Naive thymus-derived CD4-positive, alpha-beta T cell (primary cell): Measurements from ENCODE around the gene MFN2. TPM values are rescaled to one million over a fixed set of nuclear protein-coding genes. Genes with fewer than 3 reads are reported as not detected.
A peak's percentile ranks its signal among the peaks of the same experiment; 100 is the strongest.

ENCODE experiments used
- ATAC-seq: fragments of 150-1000 bp; cut with Tn5 transposase; 2 replicates; pipeline ENCODE4 v1.10.0; 2021; ENCODE audit warnings: mild to moderate bottlenecking, moderate library complexity
- CTCF ChIA-PET: fragments of 350-600 bp; sonication (Branson Sonifier 250); formaldehyde crosslinking; loops from one replicate; lab custom pipeline; 2021; ENCODE audit warnings: antibody characterized with exemption; lab: Charles Lee
- POLR2A ChIA-PET: fragments of 350-600 bp; sonication (Branson Sonifier 250); formaldehyde crosslinking; loops from one replicate; lab custom pipeline; 2021; ENCODE audit warnings: antibody characterized with exemption, inconsistent platforms; lab: Charles Lee
- DNase-seq, 9 donors: peaks; one replicate each; pipeline versions ENCODE4 v3.0.0 to v3.0.0-alpha.2; 2020 to 2022; ENCODE audit warnings: mixed read lengths in 1 of 9
- H3K27ac ChIP-seq: one replicate; pipeline ENCODE4 v1.7.0; 2013; ENCODE audit warnings: mild to moderate bottlenecking, low read depth, low read length, moderate library complexity
- H3K27me3 ChIP-seq, 2 donors: one replicate each; pipeline ENCODE4 v1.7.0; 2013; ENCODE audit warnings: low read length in 2 of 2, mild to moderate bottlenecking in 2 of 2, moderate library complexity in 2 of 2; ENCODE audit not compliant: control insufficient read depth in 2 of 2, insufficient read depth in 2 of 2
- H3K36me3 ChIP-seq, 3 experiments: 1 replicate in 2 of 3; 2 replicates in 1 of 3; pipeline ENCODE4 v1.7.0; 2013; ENCODE audit warnings: low read length in 3 of 3, mild to moderate bottlenecking in 3 of 3, moderate library complexity in 1 of 3; ENCODE audit not compliant: insufficient read depth in 3 of 3, control insufficient read depth in 2 of 3
- H3K4me1 ChIP-seq, 2 donors: one replicate each; pipeline ENCODE4 v1.7.0; 2013; ENCODE audit warnings: low read length in 2 of 2, mild to moderate bottlenecking in 2 of 2, moderate library complexity in 1 of 2; ENCODE audit not compliant: control insufficient read depth in 2 of 2, insufficient read depth in 2 of 2
- H3K4me3 ChIP-seq: 2 replicates; pipeline ENCODE4 v1.7.0; 2013; ENCODE audit warnings: mild to moderate bottlenecking, low read length
- H3K9me3 ChIP-seq, 3 experiments: 1 replicate in 2 of 3; 2 replicates in 1 of 3; pipeline ENCODE4 v1.7.0; 2013; ENCODE audit warnings: low read length in 3 of 3; ENCODE audit not compliant: control insufficient read depth in 2 of 3
- H3K27ac Mint-ChIP-seq, 9 donors: one replicate each; pipeline ENCODE4 v1.8.0; 2020 to 2022; ENCODE audit warnings: mixed read lengths in 9 of 9, mild to moderate bottlenecking in 8 of 9, moderate library complexity in 5 of 9, inconsistent platforms in 2 of 9
- H3K27me3 Mint-ChIP-seq, 5 donors: one replicate each; pipeline ENCODE4 v1.8.0; 2021 to 2022; ENCODE audit warnings: mixed read lengths in 5 of 5, mild to moderate bottlenecking in 1 of 5
- H3K36me3 Mint-ChIP-seq, 5 donors: one replicate each; pipeline ENCODE4 v1.8.0; 2020 to 2022; ENCODE audit warnings: mixed read lengths in 5 of 5, mild to moderate bottlenecking in 3 of 5, inconsistent platforms in 1 of 5
- H3K4me1 Mint-ChIP-seq, 7 donors: one replicate each; pipeline ENCODE4 v1.8.0; 2020 to 2022; ENCODE audit warnings: mixed read lengths in 7 of 7, mild to moderate bottlenecking in 3 of 7, inconsistent platforms in 1 of 7
- H3K4me3 Mint-ChIP-seq, 10 donors: one replicate each; pipeline ENCODE4 v1.8.0; 2020 to 2022; ENCODE audit warnings: mild to moderate bottlenecking in 10 of 10, mixed read lengths in 10 of 10, moderate library complexity in 6 of 10, inconsistent platforms in 2 of 10
- H3K9me3 Mint-ChIP-seq, 11 donors: one replicate each; pipeline ENCODE4 v1.8.0; 2020 to 2022; ENCODE audit warnings: mixed read lengths in 11 of 11, mild to moderate bottlenecking in 4 of 11, inconsistent platforms in 1 of 11, moderate library complexity in 1 of 11
- intact Hi-C, 2 donors: fragments of 100-400 bp; cut with micrococcal nuclease; formaldehyde crosslinking; loops; one replicate each; pipeline ENCODE4 v1.15.1; 2023
- polyA plus RNA-seq, 2 donors: library from polyadenylated mRNA; unstranded; fragments of 300-500 nt; fragmentation: Illumina TruSeq; gene quantifications; one replicate each; pipeline ENCODE4 v1.2.3, GENCODE V29; 2021
- total RNA-seq, 6 experiments: library from RNA in 5 of 6; stranded (reverse) in 5 of 6; gene quantifications; 1 replicate in 5 of 6; 2 replicates in 1 of 6; pipeline ENCODE4 v1.2.3 and lab custom pipeline; 2021 to 2026

MFN2 gene
- total and polyA plus RNA-seq, 7 experiments from 2014 or later = 29.5 to 58.6 (median 42.8) TPM

DNA sequence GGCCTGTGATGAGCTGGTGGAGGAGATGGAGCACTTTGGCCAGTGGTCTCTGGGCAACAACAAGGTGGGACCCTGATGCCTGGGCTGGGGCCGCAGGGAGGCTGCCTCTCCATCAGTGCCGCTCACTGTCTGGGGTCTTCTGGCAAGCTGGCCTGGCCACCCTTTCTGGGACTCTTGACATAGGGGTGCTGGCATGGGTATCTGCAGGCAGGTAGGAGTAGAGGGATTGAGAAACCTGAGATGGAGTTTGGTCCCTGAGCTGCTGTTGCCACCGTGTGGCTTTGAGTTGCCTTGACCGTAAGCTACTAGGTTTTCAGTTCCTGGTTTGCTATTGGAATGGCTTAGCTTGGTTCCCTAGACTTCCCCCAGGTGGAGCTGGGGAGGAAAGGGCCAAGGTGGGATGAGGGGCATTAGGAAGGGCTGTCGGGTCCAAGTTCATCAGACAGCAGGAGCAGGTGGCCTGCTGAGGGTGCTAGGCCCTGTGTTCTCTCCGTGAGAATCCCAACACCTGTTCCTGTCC is 13.2 kb upstream of the MFN2 start:
- Histone ChIP-seq H3K27me3 (no peaks in the 10 kb centered on the region), H3K27ac (no peak overlapping the region), H3K36me3 (no peaks in the 10 kb centered on the region), H3K9me3 (no peaks in the 10 kb centered on the region), H3K4me1 (no peaks in the 10 kb centered on the region), H3K4me3 (no peak overlapping the region)
- H3K4me3 Mint-ChIP-seq = no peak overlapping the region
- H3K36me3 Mint-ChIP-seq = peaks cover 0 to 8% (median 0%) of the 10 kb centered on the region in 5 donors
- no peaks in the 10 kb centered on the region for H3K27me3 Mint-ChIP-seq
- ChIA-PET POLR2A (interaction anchor here (1.1 kb wide), 1 partner anchor 57 kb away, joined by 4 read pairs; no protein-coding TSS in a partner anchor), CTCF (no interaction called here)
- peak overlapping the region in 1 of 9 donors; percentile 30 for H3K27ac Mint-ChIP-seq
- intact Hi-C loops = loop anchor here in 1 of 2 donors (1.0 kb wide), 1 partner anchor 129 kb away; no protein-coding TSS in a partner anchor
- H3K4me1 Mint-ChIP-seq = peaks cover 0 to 8% (median 0%) of the 10 kb centered on the region in 7 donors
- DNase-seq (peak in 1 of 9 donors; percentile 14), ATAC-seq (peak; percentile 42)
- H3K9me3 Mint-ChIP-seq = no peaks in the 10 kb centered on the region

GRCh38 chr1:11970441-11971185 is 9.6 kb upstream of the MFN2 start:
- H3K4me3 Mint-ChIP-seq = no peak overlapping the region
- POLR2A ChIA-PET = interaction anchor here (0.6 kb wide), 1 partner anchor 7 kb away, joined by 4 read pairs; no protein-coding TSS in a partner anchor
- Histone ChIP-seq H3K9me3 (no peaks in the 10 kb centered on the region), H3K4me3 (no peak overlapping the region), H3K36me3 (no peaks in the 10 kb centered on the region), H3K27me3 (no peaks in the 10 kb centered on the region), H3K27ac (no peak overlapping the region), H3K4me1 (no peaks in the 10 kb centered on the region)
- intact Hi-C loops = no loop called here
- ATAC-seq (no peak), DNase-seq (no peak)
- CTCF ChIA-PET = no interaction called here
- H3K27me3 Mint-ChIP-seq = no peaks in the 10 kb centered on the region
- no peak overlapping the region for H3K27ac Mint-ChIP-seq
- H3K9me3 Mint-ChIP-seq = no peaks in the 10 kb centered on the region
- peaks cover 0 to 36% (median 0%) of the 10 kb centered on the region in 7 donors for H3K4me1 Mint-ChIP-seq
- peaks cover 0 to 15% (median 0%) of the 10 kb centered on the region in 5 donors for H3K36me3 Mint-ChIP-seq

DNA sequence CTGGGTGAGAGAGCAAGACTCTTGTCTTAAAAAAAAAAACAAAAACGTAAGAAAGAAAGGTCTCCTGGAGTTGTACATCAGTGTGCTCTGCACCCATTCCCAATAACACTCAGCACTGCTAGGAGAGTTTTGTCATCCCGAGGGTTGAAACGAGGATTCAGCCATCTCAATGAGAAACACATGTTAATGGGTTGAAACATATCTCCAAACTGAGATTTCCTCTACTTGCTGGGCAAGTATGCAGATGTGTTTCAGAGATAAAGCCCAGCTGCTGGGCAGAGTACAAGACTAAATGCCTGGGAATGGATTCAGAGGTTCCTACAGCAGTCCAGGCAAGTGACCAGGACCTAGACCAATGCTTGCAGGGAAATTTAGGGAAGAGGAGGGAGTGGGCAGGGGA is 2.6 kb upstream of the MFN2 start:
- DNase-seq (no peak), ATAC-seq (no peak)
- Histone ChIP-seq H3K9me3 (no peaks in the 10 kb centered on the region), H3K36me3 (peaks cover 0 to 16% (median 0%) of the 10 kb centered on the region in 3 experiments), H3K27me3 (no peaks in the 10 kb centered on the region), H3K4me3 (no peak overlapping the region), H3K4me1 (peaks cover 9 to 22% of the 10 kb centered on the region in 2 donors), H3K27ac (no peak overlapping the region)
- H3K4me1 Mint-ChIP-seq = peaks cover 22 to 41% (median 27%) of the 10 kb centered on the region in 7 donors
- H3K9me3 Mint-ChIP-seq = no peaks in the 10 kb centered on the region
- peaks cover 0 to 14% (median 4%) of the 10 kb centered on the region in 5 donors for H3K36me3 Mint-ChIP-seq
- CTCF ChIA-PET = no interaction called here
- no peaks in the 10 kb centered on the region for H3K27me3 Mint-ChIP-seq
- peak overlapping the region in 6 of 10 donors; percentile 6 to 61 (median 28) for H3K4me3 Mint-ChIP-seq
- intact Hi-C loops = no loop called here
- POLR2A ChIA-PET = interaction anchor here (0.7 to 4.9 kb wide), 2 partner anchors 7 to 69 kb away, joined by 4 to 83 read pairs; no protein-coding TSS in a partner anchor
- peak overlapping the region in 2 of 9 donors; percentile 41 to 49 for H3K27ac Mint-ChIP-seq

DNA sequence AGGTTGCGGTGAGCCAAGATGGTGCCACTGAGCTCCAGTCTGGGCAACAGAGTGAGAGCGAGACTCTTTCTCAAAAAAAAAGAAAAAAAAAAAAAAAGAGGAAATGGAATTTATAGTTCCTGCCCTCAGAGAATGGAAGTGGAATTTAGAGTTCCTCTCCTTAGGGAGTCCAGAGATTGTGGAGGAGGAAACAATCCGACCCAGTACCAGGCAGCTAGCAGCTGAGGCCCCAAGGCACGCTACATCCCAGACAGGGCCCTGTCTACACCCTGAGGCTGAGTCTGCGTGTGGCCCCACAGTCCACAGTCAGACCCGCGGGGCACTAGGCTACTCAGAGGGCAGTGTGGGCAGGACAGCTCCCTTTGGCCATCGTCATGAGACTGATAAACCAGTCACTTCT is 1.9 kb upstream of the MFN2 start:
- H3K4me1 ChIP-seq = peaks cover 9 to 22% of the 10 kb centered on the region in 2 donors
- POLR2A ChIA-PET = interaction anchor here (0.7 to 4.9 kb wide), 2 partner anchors 8 to 70 kb away, joined by 4 to 83 read pairs; no protein-coding TSS in a partner anchor
- Mint-ChIP-seq H3K4me1 (peaks cover 21 to 35% (median 28%) of the 10 kb centered on the region in 7 donors), H3K9me3 (no peaks in the 10 kb centered on the region), H3K27me3 (no peaks in the 10 kb centered on the region), H3K27ac (no peak overlapping the region), H3K4me3 (peak overlapping the region in 1 of 10 donors; percentile 57), H3K36me3 (peaks cover 0 to 10% (median 4%) of the 10 kb centered on the region in 5 donors)
- no peaks in the 10 kb centered on the region for H3K27me3 ChIP-seq
- CTCF ChIA-PET = no interaction called here
- no peak overlapping the region for H3K4me3 ChIP-seq
- H3K27ac ChIP-seq = no peak overlapping the region
- ATAC-seq (no peak), DNase-seq (no peak)
- intact Hi-C loops = no loop called here
- peaks cover 0 to 21% (median 0%) of the 10 kb centered on the region in 3 experiments for H3K36me3 ChIP-seq
- H3K9me3 ChIP-seq = no peaks in the 10 kb centered on the region

- DNase-seq = no peak
- H3K4me1 ChIP-seq = peaks cover 9 to 22% of the 10 kb centered on the region in 2 donors
- intact Hi-C loops = no loop called here
- Mint-ChIP-seq H3K36me3 (peaks cover 0 to 12% (median 8%) of the 10 kb centered on the region in 5 donors), H3K4me1 (peaks cover 25 to 41% (median 36%) of the 10 kb centered on the region in 7 donors), H3K27ac (peak overlapping the region; percentile 85 to 98 (median 93)), H3K4me3 (peak overlapping the region; percentile 80 to 99 (median 90)), H3K9me3 (no peaks in the 10 kb centered on the region), H3K27me3 (no peaks in the 10 kb centered on the region)
- peaks cover 0 to 30% (median 0%) of the 10 kb centered on the region in 3 experiments for H3K36me3 ChIP-seq
- peak overlapping the region; percentile 98 for H3K27ac ChIP-seq
- H3K9me3 ChIP-seq = no peaks in the 10 kb centered on the region
- CTCF ChIA-PET = no interaction called here
- POLR2A ChIA-PET = interaction anchor here (0.8 to 4.9 kb wide), 8 partner anchors 40 to 231 kb away, joined by 3 to 83 read pairs (median 4); partner anchors contain the start of genes CLCN6, MIIP and MTHFR
- H3K4me3 ChIP-seq = peak overlapping the region; percentile 88
- no peak for ATAC-seq
- no peaks in the 10 kb centered on the region for H3K27me3 ChIP-seq
Measured at GRCh38 chr1:11979028-11979850, 1.0 kb upstream of the MFN2 start.

DNA sequence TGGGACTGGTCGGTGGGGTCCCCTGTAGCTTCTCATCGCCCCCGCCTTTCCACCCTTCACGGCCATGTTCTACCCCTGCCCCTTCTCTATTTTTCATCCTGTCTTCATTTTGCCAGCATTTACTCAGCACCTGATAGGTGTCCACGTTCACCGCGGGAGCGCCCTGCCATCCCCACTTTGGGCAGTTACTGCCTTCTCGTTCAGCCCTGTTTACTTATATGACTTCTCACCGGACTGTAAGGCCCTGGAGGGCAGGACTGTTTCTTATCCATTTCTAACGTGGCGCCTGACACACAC is 380 bp downstream of the MFN2 start:
- intact Hi-C loops = loop anchor here (1.0 to 2.0 kb wide), 8 partner anchors 39 to 177 kb away; partner anchors contain the start of genes KIAA2013 (in 2 of the 2), MIIP (in 2 of the 2), PLOD1 (in 2 of the 2) and CLCN6 (in 1 of the 2)
- DNase-seq (no peak), ATAC-seq (no peak)
- H3K36me3 ChIP-seq = peaks cover 0 to 44% (median 0%) of the 10 kb centered on the region in 3 experiments
- CTCF ChIA-PET = interaction anchor here (0.5 kb wide), 1 partner anchor 49 kb away, joined by 6 read pairs; no protein-coding TSS in a partner anchor
- H3K9me3 ChIP-seq = no peaks in the 10 kb centered on the region
- Mint-ChIP-seq H3K27me3 (no peaks in the 10 kb centered on the region), H3K4me3 (peak overlapping the region; percentile 86 to 99 (median 92)), H3K27ac (peak overlapping the region; percentile 85 to 98 (median 94)), H3K36me3 (peaks cover 1 to 20% (median 8%) of the 10 kb centered on the region in 5 donors), H3K9me3 (no peaks in the 10 kb centered on the region), H3K4me1 (peaks cover 36 to 49% (median 43%) of the 10 kb centered on the region in 7 donors)
- H3K4me1 ChIP-seq = peaks cover 9 to 22% of the 10 kb centered on the region in 2 donors
- H3K27ac ChIP-seq = peak overlapping the region; percentile 98
- no peaks in the 10 kb centered on the region for H3K27me3 ChIP-seq
- H3K4me3 ChIP-seq = peak overlapping the region; percentile 88
- POLR2A ChIA-PET = interaction anchor here (0.5 to 4.9 kb wide), 6 partner anchors 8 to 1719 kb away, joined by 3 to 83 read pairs (median 4); partner anchors contain the start of gene MIIP
